Activated naive CD4-positive, alpha-beta T cell treated with anti-CD3 and anti-CD28 coated beads, Interleukin-2, amount 10 ng/mL, durations not matched to agents 7 days and 5 days (primary cell): Measurements from ENCODE around the gene GRB14.
"Not testable (repeated sequence)": the region's sequence is repeated elsewhere in the genome, so short reads cannot be mapped to it uniquely, and the experiment has no call there.

ENCODE experiments used
- CTCF ChIA-PET: fragments of 350-600 bp; sonication (Branson Sonifier 250); formaldehyde crosslinking; loops from one replicate; lab custom pipeline; 2021; ENCODE audit warnings: antibody characterized with exemption; lab: Charles Lee
- DNase-seq: peaks from one replicate; pipeline ENCODE4 v3.0.0-alpha.2; 2020
- H3K27ac Mint-ChIP-seq: one replicate; pipeline ENCODE4 v1.8.0; 2021; ENCODE audit warnings: mild to moderate bottlenecking, moderate library complexity, mixed read lengths
- H3K27me3 Mint-ChIP-seq: one replicate; pipeline ENCODE4 v1.8.0; 2021; ENCODE audit warnings: mild to moderate bottlenecking, mixed read lengths
- H3K36me3 Mint-ChIP-seq: one replicate; pipeline ENCODE4 v1.8.0; 2021; ENCODE audit warnings: mixed read lengths
- H3K4me1 Mint-ChIP-seq: one replicate; pipeline ENCODE4 v1.8.0; 2021; ENCODE audit warnings: mixed read lengths
- H3K4me3 Mint-ChIP-seq: one replicate; pipeline ENCODE4 v1.8.0; 2021; ENCODE audit warnings: mild to moderate bottlenecking, moderate library complexity, mixed read lengths
- H3K9me3 Mint-ChIP-seq: one replicate; pipeline ENCODE4 v1.8.0; 2021; ENCODE audit warnings: mixed read lengths

GRB14 gene

GRCh38 chr2:164560181-164560792 lies 61.0 kb downstream of the GRB14 start:
- Mint-ChIP-seq H3K36me3 (no peaks in the 10 kb centered on the region), H3K9me3 (no peaks in the 10 kb centered on the region), H3K4me3 (no peak overlapping the region), H3K27ac (no peak overlapping the region), H3K4me1 (no peaks in the 10 kb centered on the region), H3K27me3 (no peaks in the 10 kb centered on the region)
- CTCF ChIA-PET, result interaction anchor here (0.8 to 1.9 kb wide), 6 partner anchors 8 to 517 kb away, joined by 3 to 6 read pairs (median 4); no protein-coding TSS in a partner anchor
- no peak for DNase-seq

GRCh38 chr2:164558450-164558849 lies 62.8 kb downstream of the GRB14 start:
- Mint-ChIP-seq H3K4me3 (no peak overlapping the region), H3K4me1 (no peaks in the 10 kb centered on the region), H3K27ac (no peak overlapping the region), H3K36me3 (no peaks in the 10 kb centered on the region), H3K9me3 (no peaks in the 10 kb centered on the region), H3K27me3 (no peaks in the 10 kb centered on the region)
- DNase-seq, result no peak
- CTCF ChIA-PET, result no interaction called here

GRCh38 chr2:164554487-164554886 lies 66.8 kb downstream of the GRB14 start:
- H3K27me3 Mint-ChIP-seq, result no peaks in the 10 kb centered on the region
- H3K4me3 Mint-ChIP-seq, result no peak overlapping the region
- no peak for DNase-seq
- CTCF ChIA-PET, result no interaction called here
- H3K27ac Mint-ChIP-seq, result no peak overlapping the region
- no peaks in the 10 kb centered on the region for H3K4me1 Mint-ChIP-seq
- no peaks in the 10 kb centered on the region for H3K9me3 Mint-ChIP-seq
- H3K36me3 Mint-ChIP-seq, result no peaks in the 10 kb centered on the region

- no peak overlapping the region for H3K4me3 Mint-ChIP-seq
- DNase-seq, result no peak
- H3K9me3 Mint-ChIP-seq, result peaks cover 1% of the 10 kb centered on the region
- H3K27ac Mint-ChIP-seq, result no peak overlapping the region
- CTCF ChIA-PET, result interaction anchor here (0.8 kb wide), 1 partner anchor 9 kb away, joined by 3 read pairs; no protein-coding TSS in a partner anchor
- H3K27me3 Mint-ChIP-seq, result no peaks in the 10 kb centered on the region
- H3K36me3 Mint-ChIP-seq, result no peaks in the 10 kb centered on the region
- H3K4me1 Mint-ChIP-seq, result no peaks in the 10 kb centered on the region
These were observed 69.8 kb downstream of the GRB14 start for GRCh38 chr2:164551519-164551918.

- H3K9me3 Mint-ChIP-seq, H3K36me3 Mint-ChIP-seq, H3K27ac Mint-ChIP-seq, H3K27me3 Mint-ChIP-seq, H3K4me3 Mint-ChIP-seq, CTCF ChIA-PET, DNase-seq, H3K4me1 Mint-ChIP-seq: not testable (repeated sequence)
These were observed 71.6 kb downstream of the GRB14 start for GRCh38 chr2:164549705-164550104.

- no peaks in the 10 kb centered on the region for H3K36me3 Mint-ChIP-seq
- CTCF ChIA-PET, result no interaction called here
- peaks cover 4% of the 10 kb centered on the region for H3K4me1 Mint-ChIP-seq
- H3K27me3 Mint-ChIP-seq, result no peaks in the 10 kb centered on the region
- DNase-seq, result no peak
- H3K27ac Mint-ChIP-seq, result no peak overlapping the region
- H3K9me3 Mint-ChIP-seq, result peaks cover 4% of the 10 kb centered on the region
- no peak overlapping the region for H3K4me3 Mint-ChIP-seq
These were observed 75.8 kb downstream of the GRB14 start for GRCh38 chr2:164545484-164545883.

GRCh38 chr2:164542581-164543021 lies 78.7 kb downstream of the GRB14 start:
- Mint-ChIP-seq H3K9me3 (peaks cover 4% of the 10 kb centered on the region), H3K4me1 (peaks cover 4% of the 10 kb centered on the region), H3K4me3 (no peak overlapping the region), H3K27ac (no peak overlapping the region), H3K27me3 (no peaks in the 10 kb centered on the region), H3K36me3 (no peaks in the 10 kb centered on the region)
- CTCF ChIA-PET, result no interaction called here
- no peak for DNase-seq

- Mint-ChIP-seq H3K27ac (no peak overlapping the region), H3K9me3 (no peaks in the 10 kb centered on the region), H3K4me1 (no peaks in the 10 kb centered on the region), H3K27me3 (no peaks in the 10 kb centered on the region), H3K36me3 (no peaks in the 10 kb centered on the region), H3K4me3 (no peak overlapping the region)
- CTCF ChIA-PET, result no interaction called here
- no peak for DNase-seq
These were observed 82.9 kb downstream of the GRB14 start for GRCh38 chr2:164538240-164538866.

GRCh38 chr2:164535280-164536025 lies 85.8 kb downstream of the GRB14 start:
- no peak overlapping the region for H3K4me3 Mint-ChIP-seq
- H3K27me3 Mint-ChIP-seq, result no peaks in the 10 kb centered on the region
- CTCF ChIA-PET, result no interaction called here
- no peak for DNase-seq
- H3K9me3 Mint-ChIP-seq, result no peaks in the 10 kb centered on the region
- no peaks in the 10 kb centered on the region for H3K36me3 Mint-ChIP-seq
- no peaks in the 10 kb centered on the region for H3K4me1 Mint-ChIP-seq
- no peak overlapping the region for H3K27ac Mint-ChIP-seq

GRCh38 chr2:164530464-164530863 lies 90.8 kb downstream of the GRB14 start:
- no peaks in the 10 kb centered on the region for H3K9me3 Mint-ChIP-seq
- no peaks in the 10 kb centered on the region for H3K27me3 Mint-ChIP-seq
- no peak overlapping the region for H3K27ac Mint-ChIP-seq
- H3K36me3 Mint-ChIP-seq, result no peaks in the 10 kb centered on the region
- H3K4me3 Mint-ChIP-seq, result no peak overlapping the region
- DNase-seq, result no peak
- CTCF ChIA-PET, result no interaction called here
- H3K4me1 Mint-ChIP-seq, result no peaks in the 10 kb centered on the region

GRCh38 chr2:164523726-164524125 lies 97.6 kb downstream of the GRB14 start:
- CTCF ChIA-PET, result no interaction called here
- no peaks in the 10 kb centered on the region for H3K36me3 Mint-ChIP-seq
- no peak overlapping the region for H3K27ac Mint-ChIP-seq
- H3K4me1 Mint-ChIP-seq, result no peaks in the 10 kb centered on the region
- no peak overlapping the region for H3K4me3 Mint-ChIP-seq
- no peak for DNase-seq
- peaks cover 3% of the 10 kb centered on the region for H3K9me3 Mint-ChIP-seq
- H3K27me3 Mint-ChIP-seq, result no peaks in the 10 kb centered on the region

GRCh38 chr2:164523009-164523408 lies 98.3 kb downstream of the GRB14 start:
- no peak for DNase-seq
- Mint-ChIP-seq H3K9me3 (peaks cover 6% of the 10 kb centered on the region), H3K27me3 (no peaks in the 10 kb centered on the region), H3K4me3 (no peak overlapping the region), H3K27ac (no peak overlapping the region), H3K36me3 (no peaks in the 10 kb centered on the region), H3K4me1 (no peaks in the 10 kb centered on the region)
- CTCF ChIA-PET, result no interaction called here

- no peaks in the 10 kb centered on the region for H3K27me3 Mint-ChIP-seq
- H3K4me3 Mint-ChIP-seq, result no peak overlapping the region
- CTCF ChIA-PET, result no interaction called here
- no peak for DNase-seq
- no peaks in the 10 kb centered on the region for H3K36me3 Mint-ChIP-seq
- no peaks in the 10 kb centered on the region for H3K4me1 Mint-ChIP-seq
- no peak overlapping the region for H3K27ac Mint-ChIP-seq
- H3K9me3 Mint-ChIP-seq, result peaks cover 8% of the 10 kb centered on the region
These were observed 98.7 kb downstream of the GRB14 start for GRCh38 chr2:164522561-164522981.

GRCh38 chr2:164515734-164516133 lies 105.5 kb downstream of the GRB14 start:
- Mint-ChIP-seq H3K4me1 (no peaks in the 10 kb centered on the region), H3K27ac (no peak overlapping the region), H3K27me3 (no peaks in the 10 kb centered on the region), H3K36me3 (no peaks in the 10 kb centered on the region), H3K4me3 (no peak overlapping the region), H3K9me3 (peaks cover 15% of the 10 kb centered on the region)
- DNase-seq, result no peak
- CTCF ChIA-PET, result no interaction called here

GRCh38 chr2:164515030-164515429 lies 106.3 kb downstream of the GRB14 start:
- H3K9me3 Mint-ChIP-seq, result peaks cover 14% of the 10 kb centered on the region

More at GRCh38 chr2:164515030-164515429, 106.3 kb downstream of the GRB14 start:
- no peaks in the 10 kb centered on the region for H3K36me3 Mint-ChIP-seq
- no peak overlapping the region for H3K27ac Mint-ChIP-seq
- CTCF ChIA-PET, result no interaction called here
- DNase-seq, result no peak
- H3K27me3 Mint-ChIP-seq, result no peaks in the 10 kb centered on the region
- no peaks in the 10 kb centered on the region for H3K4me1 Mint-ChIP-seq
- H3K4me3 Mint-ChIP-seq, result no peak overlapping the region
